ENCODE measurements around the gene CFAP74.

The CFAP74 gene

DNA sequence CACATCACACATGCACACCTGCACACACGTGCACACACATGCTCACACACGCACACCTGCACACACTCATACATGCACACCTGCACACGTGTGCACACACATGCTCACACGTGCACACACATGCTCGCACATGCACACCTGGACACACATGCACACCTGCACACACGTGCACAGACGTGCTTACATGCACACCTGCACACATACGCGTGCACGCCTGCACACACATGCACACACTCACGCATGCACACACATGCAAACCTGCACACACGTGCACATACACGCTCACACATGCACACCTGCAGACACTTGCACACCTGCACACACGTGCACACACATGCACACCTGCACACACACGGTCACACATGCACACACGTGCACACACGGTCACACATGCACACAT, 32.6 kb downstream of the CFAP74 start:
- no peak for DNase-seq (ENCODE audit: low spot score)

- DNase-seq (ENCODE audit: low spot score): no peak
Measured at GRCh38 chr1:1969953-1970716, 33.5 kb downstream of the CFAP74 start.

DNA sequence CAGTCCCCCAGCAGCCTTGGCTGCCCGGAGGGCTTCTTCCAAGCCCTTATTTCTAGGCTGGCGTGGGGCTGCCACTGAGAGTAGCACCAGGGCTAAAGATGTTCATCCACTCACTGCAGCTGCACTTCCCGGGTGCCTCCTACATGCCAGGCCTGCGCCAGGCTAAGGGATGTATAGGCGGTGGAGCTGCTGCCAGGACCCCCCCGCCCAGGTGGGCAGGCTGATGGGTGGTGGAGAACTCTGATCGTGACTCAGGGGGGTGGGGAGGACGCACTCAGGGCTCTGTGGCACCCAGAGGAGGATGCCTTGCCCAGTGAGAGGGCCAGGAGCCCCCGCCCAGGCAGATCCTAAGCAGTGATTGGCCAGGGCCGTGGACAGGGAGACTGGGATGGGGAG, 34.1 kb downstream of the CFAP74 start:
- no peak for DNase-seq (ENCODE audit: low spot score)

GRCh38 chr1:1968767-1969504, 34.6 kb downstream of the CFAP74 start:
- no peak for DNase-seq (ENCODE audit: low spot score)

DNA sequence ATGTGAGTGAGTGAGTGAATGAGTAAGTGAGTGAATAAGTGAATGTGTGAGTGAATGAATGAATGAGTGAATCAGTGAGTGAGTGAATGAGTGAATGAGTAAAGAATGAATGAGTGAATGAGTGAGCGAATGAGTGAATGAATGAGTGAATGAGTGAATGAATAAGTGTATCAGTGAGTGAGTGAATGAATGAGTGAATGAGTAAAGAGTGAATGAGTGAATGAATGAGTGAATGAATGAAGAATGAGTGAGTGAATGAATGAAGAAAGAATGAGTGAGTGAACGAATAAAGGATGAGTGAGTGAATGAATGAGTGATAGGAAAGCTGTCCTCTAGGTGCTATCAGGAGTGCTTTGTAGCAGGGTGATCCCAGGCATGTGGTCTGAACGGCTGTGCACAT, 35.7 kb downstream of the CFAP74 start:
- no peak for DNase-seq (ENCODE audit: low spot score)

DNA sequence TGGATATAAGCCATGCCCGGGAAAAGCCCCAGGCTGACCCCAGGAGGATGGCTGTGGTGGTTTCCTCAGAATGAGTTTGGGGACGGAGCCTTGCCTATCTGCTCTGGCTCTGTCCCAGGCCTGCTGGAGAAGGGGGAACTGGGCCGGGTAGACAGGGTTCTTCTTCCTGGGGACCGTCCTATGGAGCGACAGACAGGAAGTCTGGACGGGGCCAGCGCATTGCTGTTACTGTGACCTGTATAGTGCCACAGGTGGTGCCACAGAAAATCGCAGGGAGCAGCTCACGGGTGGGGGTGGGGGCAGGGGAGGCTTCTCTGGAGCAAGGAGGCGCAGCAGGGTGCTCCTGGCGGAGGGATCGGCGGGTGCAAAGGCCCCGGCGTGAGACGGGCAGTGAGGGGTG, 36.4 kb downstream of the CFAP74 start:
- DNase-seq (ENCODE audit: low spot score): no peak

DNA sequence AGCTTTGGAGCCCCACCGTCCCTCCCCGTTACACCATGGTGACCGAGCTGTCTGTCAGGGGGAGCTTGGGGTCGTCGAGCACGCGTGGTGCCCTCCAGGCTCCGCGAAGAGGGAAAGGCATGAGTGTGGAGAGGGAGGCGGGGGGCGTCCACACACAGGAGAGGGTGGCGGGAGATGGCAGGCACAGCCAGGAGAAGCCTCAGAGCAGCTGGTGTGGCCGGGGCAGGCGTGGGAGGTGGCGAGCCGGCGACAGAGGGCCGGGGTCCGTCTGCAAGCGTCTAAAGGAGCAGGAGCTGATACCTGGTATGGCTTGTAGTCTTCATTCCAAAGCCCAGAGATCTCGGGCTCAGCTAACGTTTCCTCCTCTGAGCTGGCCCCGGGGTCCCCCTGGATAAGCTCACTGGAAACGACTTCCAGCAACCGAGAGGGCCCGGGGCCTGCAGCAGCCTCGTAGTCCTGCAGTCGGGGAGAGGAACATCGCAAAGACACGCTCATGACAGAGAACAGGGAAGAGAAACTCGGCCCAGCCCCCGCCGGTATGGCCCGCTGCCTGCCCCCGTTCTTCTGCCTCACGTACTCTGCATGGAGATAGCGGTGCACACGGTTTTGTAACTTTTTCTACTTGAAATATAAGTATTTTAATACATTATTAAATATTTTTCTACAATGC, 37.4 kb downstream of the CFAP74 start:
- no peak for DNase-seq (ENCODE audit: low spot score)

DNA sequence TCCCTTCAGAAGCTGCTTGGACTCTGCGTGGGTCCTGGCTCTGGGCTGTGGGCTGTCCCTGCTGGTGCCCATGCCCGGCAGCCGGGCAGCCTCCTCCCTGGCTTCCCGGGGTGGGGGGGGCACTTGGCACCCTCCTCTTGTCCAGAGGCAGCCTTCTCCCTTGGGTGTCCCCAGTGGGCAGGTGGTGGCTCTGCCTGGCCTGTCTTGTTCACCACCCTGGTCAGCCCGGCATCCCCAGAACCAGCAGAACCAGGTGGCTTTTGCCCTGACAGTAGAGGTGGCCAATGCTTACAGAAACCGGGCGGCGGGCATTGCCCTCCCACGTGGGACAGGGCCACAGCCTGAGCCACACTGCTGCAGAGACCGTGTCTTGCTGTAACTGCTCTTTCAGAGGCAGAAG, 38.0 kb downstream of the CFAP74 start:
- DNase-seq (ENCODE audit: low spot score): no peak

- DNase-seq (ENCODE audit: low spot score): no peak
Measured at GRCh38 chr1:1964811-1965210, 38.8 kb downstream of the CFAP74 start.

DNA sequence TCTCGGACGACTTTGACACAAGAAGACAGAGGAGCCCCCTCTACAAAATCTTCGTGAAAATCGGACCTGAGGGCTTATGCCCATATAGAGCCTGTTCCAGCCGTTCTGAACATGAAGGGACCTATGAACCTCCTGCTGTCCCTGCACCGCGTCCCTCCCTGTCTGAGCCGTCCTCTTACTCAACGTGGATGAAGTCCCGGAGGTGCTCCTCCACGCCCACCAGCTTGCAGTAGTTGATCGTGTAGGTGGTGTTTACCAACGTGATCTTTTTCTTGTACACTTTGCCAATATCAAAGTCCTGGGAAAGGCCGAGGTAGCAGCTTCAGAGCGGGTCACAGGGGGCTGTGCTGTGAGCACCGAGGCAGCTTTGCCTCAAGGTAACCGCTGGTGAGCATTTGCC, 40.0 kb downstream of the CFAP74 start:
- DNase-seq (ENCODE audit: low spot score): no peak

DNA sequence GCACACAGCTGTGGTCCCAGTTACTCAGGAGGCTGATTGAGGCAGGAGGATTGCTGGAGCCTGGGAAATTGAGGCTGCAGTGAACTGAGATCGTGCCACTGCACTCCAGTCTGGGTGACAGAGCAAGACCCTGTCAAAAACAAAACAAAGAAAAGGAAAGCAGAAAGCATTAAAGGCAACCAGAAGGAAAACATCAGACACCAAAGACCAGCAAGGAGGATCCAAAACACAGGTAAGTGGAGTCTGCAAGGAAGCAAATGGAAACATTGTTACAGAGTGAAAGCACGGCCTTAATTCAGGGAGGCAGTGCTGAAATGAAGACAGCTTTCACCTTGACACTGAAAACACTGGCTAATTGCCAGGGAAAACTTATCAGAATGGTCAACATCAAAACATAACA, 40.8 kb downstream of the CFAP74 start:
- no peak for DNase-seq (ENCODE audit: low spot score)

DNA sequence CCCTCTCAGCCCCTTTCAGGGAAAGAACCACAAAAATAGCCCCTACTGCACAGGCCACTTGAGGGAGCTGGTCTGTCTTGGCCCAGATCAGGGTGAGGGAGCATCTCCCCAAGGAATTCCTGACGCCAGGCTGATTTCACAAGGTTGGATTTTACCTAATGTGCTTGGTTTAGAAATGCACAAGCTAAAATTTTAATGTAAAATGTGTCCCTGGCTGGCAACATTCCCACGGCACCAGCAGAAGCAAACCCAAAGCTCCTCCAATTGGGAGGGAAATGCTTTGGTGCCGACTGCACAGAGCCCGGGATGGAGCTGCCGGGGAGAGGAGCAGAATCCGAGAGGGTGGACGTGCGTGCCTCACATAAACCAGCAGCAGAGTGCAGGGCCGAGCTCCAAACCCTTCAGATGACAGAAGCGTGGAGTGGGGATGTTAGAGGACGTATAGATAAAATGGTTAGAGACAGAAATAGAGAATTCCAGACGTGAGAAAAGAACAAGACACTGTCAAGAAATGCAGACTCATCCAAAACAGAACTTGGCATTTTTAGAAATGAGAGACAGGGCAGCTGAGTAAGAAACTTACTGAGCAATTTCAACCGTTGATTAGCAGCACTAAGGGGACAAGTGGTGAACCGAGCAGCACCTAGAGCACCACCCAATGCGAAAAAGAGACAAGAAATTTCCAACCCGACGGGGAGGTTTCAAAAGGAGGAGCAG, 42.9 kb downstream of the CFAP74 start:
- DNase-seq (ENCODE audit: low spot score): peak; percentile 49

- DNase-seq (ENCODE audit: low spot score): peak; percentile 92
Measured at GRCh38 chr1:1959840-1960479, 43.6 kb downstream of the CFAP74 start.

- DNase-seq (ENCODE audit: low spot score): no peak
Measured at GRCh38 chr1:1959459-1959839, 44.1 kb downstream of the CFAP74 start.

DNA sequence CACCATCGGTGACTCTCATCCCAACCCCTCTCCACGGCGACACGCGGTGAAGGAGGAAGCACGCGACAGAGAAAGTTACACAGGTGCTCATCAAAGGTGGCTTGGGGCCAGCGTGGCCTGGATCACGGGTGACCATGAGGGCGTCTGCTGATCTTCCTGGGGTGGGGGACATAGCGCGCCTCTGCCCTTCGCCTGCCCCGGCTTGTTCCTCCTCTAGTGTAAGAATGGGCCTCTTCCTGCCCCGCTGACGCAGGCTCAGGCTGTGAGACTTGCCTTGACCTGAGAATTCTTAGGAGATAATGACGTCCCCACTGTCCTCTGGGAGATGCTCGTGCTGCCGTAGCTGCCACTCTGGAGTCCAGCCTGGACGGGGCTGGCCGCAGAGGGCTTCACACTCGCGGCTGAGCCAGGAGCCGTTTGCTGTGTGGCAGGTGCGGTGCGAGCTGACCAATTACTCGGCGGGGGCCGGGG, 45.5 kb downstream of the CFAP74 start:
- DNase-seq (ENCODE audit: low spot score): no peak

- no peak for DNase-seq (ENCODE audit: low spot score)
Measured at GRCh38 chr1:1957533-1957961, 46.0 kb downstream of the CFAP74 start.

DNA sequence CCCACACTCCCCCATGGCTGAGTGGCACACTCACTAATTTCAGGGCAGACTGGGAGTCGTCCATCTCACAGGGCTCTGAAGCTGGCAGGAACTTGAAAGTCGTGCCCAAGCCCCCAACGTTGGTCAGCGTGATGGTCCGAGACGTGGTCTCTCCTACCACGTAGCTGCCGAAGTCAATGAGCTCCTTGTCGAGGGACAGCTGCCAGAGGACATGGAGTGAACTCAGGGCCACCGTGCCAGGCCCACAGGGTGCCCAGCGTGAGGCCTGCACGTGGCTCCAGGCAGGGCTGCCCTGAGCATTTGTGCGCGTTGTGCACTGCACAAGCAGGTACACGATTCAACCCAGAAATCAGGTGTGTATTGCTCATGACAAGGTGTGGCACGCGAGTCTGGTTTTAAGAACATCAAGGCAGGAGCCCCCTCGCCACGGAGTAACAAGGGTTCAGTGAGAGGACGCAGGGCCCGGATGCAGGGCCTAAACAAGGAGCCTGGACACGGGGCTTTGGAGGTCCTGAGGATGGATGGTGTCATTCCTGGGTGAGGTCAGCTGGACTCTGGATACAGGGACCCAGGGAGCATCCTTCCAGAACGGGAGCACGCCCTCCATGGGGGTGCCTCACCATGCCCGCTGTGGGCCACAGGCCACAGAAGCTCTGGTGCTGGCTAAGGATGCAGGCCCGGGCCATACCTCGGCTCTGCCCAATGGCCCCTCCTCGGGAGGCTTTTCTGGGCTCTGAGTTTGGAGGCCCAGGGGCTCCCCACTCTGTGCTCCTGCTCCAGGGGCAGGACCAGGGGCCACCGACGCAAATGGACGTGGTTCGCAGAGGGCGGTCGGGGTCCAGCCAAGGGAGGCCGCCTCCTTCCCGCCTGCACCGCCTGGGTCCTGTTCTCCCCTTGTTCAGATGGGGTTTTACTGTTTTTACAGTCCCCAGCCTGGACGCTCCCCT, 46.7 kb downstream of the CFAP74 start:
- no peak for DNase-seq (ENCODE audit: low spot score)

- DNase-seq (ENCODE audit: low spot score): no peak
Measured at GRCh38 chr1:1956101-1956500, 47.5 kb downstream of the CFAP74 start.

GRCh38 chr1:1955621-1956094, 47.9 kb downstream of the CFAP74 start:
- no peak for DNase-seq (ENCODE audit: low spot score)

DNA sequence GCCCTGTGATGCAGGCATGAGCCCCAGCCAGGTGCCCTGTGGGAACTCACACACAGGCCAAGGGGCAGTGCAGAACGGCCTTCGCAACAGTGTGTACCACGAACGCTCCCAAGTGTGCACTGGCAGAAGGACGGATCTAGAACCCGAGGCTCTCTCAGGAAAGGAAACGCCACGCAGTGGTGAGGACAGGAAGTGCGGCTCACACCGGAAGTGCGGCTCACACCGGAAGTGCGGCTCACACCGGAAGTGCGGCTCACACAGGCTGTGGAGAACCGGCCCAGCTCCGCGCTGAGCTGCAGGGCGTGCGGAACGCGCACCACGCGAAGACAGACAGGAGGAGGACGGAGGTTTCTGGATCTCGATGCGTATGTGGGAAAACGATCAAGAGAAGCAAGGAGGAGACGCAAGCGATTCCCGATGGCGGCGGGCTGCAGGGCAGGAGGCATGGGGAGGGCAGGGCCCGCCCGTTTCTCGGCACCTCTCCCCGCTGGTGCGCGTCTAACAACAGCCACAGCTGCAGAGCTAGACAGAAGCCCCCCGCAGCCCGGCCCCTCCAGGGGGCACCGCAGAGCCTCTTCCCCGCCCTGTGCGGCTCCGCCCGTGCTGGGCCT, 48.6 kb downstream of the CFAP74 start:
- no peak for DNase-seq (ENCODE audit: low spot score)

Data from GM03348 (cell line).